Left lung (tissue), 10 donors: ENCODE results near the gene NR2F2. TPM values are rescaled to one million over a fixed set of nuclear protein-coding genes. Genes with fewer than 3 reads are reported as not detected.

Source experiments
- ATAC-seq: fragments of 200-7000 bp; cut with Tn5 transposase; one replicate; pipeline ENCODE4 v1.9.1; 2020; ENCODE audit warnings: moderate library complexity
- DNase-seq, 4 donors: peaks; one replicate each; pipeline ENCODE4 v3.0.0-alpha.2; 2013 to 2020
- H3K27ac ChIP-seq, 2 donors: fragments of 200-600 bp; sonication (generic) in 1 of 2; one replicate each; pipeline versions ENCODE4 v1.5.0 to v1.8.0; 2020 to 2021
- H3K27me3 ChIP-seq, 2 donors: fragments of 200-600 bp; sonication (generic) in 1 of 2; one replicate each; pipeline versions ENCODE4 v1.5.0 to v1.8.0; 2020 to 2021
- H3K36me3 ChIP-seq, 2 donors: fragments of 200-600 bp; sonication (generic) in 1 of 2; one replicate each; pipeline versions ENCODE4 v1.5.0 to v1.8.0; 2020 to 2021
- H3K4me1 ChIP-seq, 2 donors: fragments of 200-600 bp; one replicate each; pipeline ENCODE4 v1.8.0; 2021
- H3K4me3 ChIP-seq, 2 donors: fragments of 200-600 bp; sonication (generic) in 1 of 2; one replicate each; pipeline versions ENCODE4 v1.5.0 to v1.8.0; 2020 to 2021; ENCODE audit warnings: mild to moderate bottlenecking in 1 of 2
- H3K9me3 ChIP-seq, 2 donors: fragments of 200-600 bp; sonication (generic) in 1 of 2; one replicate each; pipeline versions ENCODE4 v1.5.0 to v1.8.0; 2020 to 2021
- intact Hi-C, 2 donors: fragments of 100-400 bp; cut with DNase I; formaldehyde crosslinking; loops; one replicate each; pipeline versions ENCODE4 v1.11.2 to v1.14.2; 2022
- polyA plus RNA-seq, 6 donors: library from polyadenylated mRNA; unstranded; fragments of 120-200 nt; gene quantifications; one replicate each; pipeline ENCODE4 v1.2.1, GENCODE V29; 2013; ENCODE audit not compliant: insufficient read length in 6 of 6
- total RNA-seq, 2 donors: library from RNA; stranded (reverse); fragmentation: NEBNext Ultra II Directional; extraction: Animal tissue kit (Norgen Biotek cat#: 25700); gene quantifications; one replicate each; pipeline ENCODE4 v1.2.1, GENCODE V29; 2021
- TF ChIP-seq, protein P1 (sequence below), 2 donors: fragments of 200-600 bp; sonication (generic) in 1 of 2; IDR thresholded peaks; one replicate each; pipeline versions ENCODE4 v1.5.0 to v1.8.0; 2021; ENCODE audit warnings: antibody characterized with exemption in 2 of 2
- donor health status: DM: no; HTN: yes; CAD: no.
- donor health status: DM: no; HTN: no; CAD: no.

Gene NR2F2
- total and polyA plus RNA-seq, 8 donors: 53.4 to 168 (median 149) TPM

DNA sequence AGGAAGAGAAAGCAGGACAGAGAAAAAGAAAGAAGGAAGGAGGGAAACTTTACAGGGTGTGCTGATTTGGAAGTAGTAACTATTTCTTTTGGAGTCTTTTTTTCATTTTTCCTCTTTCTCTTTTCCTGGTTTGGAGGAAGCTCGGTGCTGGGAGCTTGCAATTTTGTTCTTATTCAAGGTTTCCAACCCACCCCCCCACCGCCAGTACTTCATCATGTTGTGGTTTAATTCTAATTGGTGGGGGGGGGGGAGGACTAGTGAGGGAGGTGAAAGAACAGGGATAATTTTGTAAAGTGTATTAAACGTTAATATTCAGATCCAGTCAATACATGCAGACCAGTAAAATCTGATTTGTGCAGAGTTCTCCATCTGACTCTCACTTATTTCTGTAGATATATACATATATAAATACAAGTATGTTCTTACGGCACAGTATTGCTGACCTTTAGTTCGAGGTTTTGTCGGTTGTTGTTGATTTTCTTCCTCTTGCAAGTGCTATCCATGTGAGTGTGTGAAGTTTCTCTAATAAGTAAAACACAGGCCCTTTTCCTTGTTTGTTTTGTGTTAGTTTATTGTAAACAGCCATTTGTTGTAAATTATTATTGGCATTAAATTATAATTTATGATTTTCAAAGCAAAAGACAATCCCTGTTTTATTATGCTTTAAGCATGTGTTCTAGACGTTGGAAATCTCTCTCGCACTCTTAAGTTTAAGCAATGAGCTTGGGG lies 9.3 kb downstream of the NR2F2 start:
- ATAC-seq: no peak
- no peaks in the 10 kb centered on the region for H3K9me3 ChIP-seq
- DNase-seq: no peak
- TF ChIP-seq, protein P1, sequence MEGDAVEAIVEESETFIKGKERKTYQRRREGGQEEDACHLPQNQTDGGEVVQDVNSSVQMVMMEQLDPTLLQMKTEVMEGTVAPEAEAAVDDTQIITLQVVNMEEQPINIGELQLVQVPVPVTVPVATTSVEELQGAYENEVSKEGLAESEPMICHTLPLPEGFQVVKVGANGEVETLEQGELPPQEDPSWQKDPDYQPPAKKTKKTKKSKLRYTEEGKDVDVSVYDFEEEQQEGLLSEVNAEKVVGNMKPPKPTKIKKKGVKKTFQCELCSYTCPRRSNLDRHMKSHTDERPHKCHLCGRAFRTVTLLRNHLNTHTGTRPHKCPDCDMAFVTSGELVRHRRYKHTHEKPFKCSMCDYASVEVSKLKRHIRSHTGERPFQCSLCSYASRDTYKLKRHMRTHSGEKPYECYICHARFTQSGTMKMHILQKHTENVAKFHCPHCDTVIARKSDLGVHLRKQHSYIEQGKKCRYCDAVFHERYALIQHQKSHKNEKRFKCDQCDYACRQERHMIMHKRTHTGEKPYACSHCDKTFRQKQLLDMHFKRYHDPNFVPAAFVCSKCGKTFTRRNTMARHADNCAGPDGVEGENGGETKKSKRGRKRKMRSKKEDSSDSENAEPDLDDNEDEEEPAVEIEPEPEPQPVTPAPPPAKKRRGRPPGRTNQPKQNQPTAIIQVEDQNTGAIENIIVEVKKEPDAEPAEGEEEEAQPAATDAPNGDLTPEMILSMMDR (IDR thresholded peaks at IDR 0.05): no peak
- H3K4me1 ChIP-seq: peaks cover 0 to 8% of the 10 kb centered on the region in 2 donors
- H3K27ac ChIP-seq: peak overlapping the region; percentile 88
- intact Hi-C loops: no loop called here
- no peaks in the 10 kb centered on the region for H3K36me3 ChIP-seq
- peak overlapping the region; percentile 48 to 57 for H3K4me3 ChIP-seq
- peaks cover 0 to 98% of the 10 kb centered on the region in 2 donors for H3K27me3 ChIP-seq

DNA sequence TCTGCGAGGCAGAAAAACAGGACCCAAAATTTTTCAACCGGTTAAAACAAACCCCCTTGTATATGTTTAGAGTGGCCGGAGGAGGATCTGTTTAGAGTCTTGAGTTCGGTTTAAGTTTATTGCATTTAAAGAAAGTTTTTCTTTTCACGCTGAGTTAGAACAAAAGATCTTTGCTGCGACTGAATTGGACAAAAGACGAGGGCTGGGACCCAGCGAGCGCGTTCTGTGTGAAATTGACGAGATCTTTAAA lies 9.8 kb downstream of the NR2F2 start:
- DNase-seq (no peak), ATAC-seq (no peak)
- H3K9me3 ChIP-seq: no peaks in the 10 kb centered on the region
- H3K27me3 ChIP-seq: peaks cover 0 to 98% of the 10 kb centered on the region in 2 donors
- H3K4me3 ChIP-seq: peak overlapping the region; percentile 48 to 57
- H3K36me3 ChIP-seq: no peaks in the 10 kb centered on the region
- TF ChIP-seq, protein P1 (IDR thresholded peaks at IDR 0.05): no peak
- H3K4me1 ChIP-seq: peaks cover 0 to 8% of the 10 kb centered on the region in 2 donors
- intact Hi-C loops: no loop called here
- peak overlapping the region; percentile 88 for H3K27ac ChIP-seq

DNA sequence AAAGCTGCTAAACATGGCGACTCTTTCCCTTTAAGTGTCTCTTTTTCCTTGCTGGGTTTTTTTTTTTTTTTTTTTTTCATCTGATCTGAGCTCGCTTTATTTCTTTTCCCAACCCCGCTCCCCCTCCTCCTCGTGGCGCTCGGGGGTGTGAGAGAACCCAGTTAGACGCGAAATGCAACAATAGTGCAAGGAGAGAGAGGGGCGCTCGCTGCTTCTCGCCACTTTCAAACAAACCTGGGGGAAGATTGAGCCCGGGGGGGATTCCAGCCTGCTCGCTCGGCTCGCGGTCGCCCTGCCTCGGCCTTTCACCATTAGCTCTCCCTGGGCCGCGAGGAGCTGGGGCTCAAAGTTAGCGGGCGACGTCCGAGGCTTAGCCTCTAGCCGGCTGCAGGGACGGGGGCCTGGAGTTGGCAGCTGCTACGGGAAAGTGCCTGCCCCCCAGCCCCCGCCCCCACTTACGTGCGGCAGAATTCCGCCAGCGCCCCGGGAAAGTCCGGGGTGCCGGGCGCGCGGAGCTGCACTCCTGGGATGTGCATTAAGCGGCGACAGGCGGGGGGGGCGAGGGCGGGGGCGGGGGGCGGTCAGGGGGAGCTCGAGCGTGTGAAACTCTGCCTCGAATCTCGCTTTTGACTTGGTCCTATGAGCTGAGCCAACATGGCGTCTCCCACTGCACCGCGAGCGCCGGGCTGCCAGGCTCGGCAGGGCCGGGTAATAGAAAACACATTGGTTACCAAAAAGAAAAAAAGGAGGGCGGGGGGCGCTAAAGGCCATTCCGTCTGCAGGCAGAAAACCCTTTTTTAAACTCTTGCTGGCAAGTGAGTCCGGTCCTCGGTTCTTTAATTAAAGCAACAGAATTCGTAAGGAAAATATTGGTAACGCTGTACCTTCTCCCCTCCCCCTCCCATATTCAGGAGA lies 10.4 kb downstream of the NR2F2 start:
- DNase-seq (peak in 3 of 4 donors; percentile 40 to 80 (median 72)), ATAC-seq (peak; percentile 53)
- H3K4me1 ChIP-seq: peaks cover 0 to 8% of the 10 kb centered on the region in 2 donors
- no peaks in the 10 kb centered on the region for H3K9me3 ChIP-seq
- TF ChIP-seq, protein P1 (IDR thresholded peaks at IDR 0.05): no peak
- H3K27me3 ChIP-seq: peaks cover 0 to 98% of the 10 kb centered on the region in 2 donors
- intact Hi-C loops: no loop called here
- H3K36me3 ChIP-seq: no peaks in the 10 kb centered on the region
- peak overlapping the region; percentile 48 to 57 for H3K4me3 ChIP-seq
- H3K27ac ChIP-seq: peak overlapping the region; percentile 88

DNA sequence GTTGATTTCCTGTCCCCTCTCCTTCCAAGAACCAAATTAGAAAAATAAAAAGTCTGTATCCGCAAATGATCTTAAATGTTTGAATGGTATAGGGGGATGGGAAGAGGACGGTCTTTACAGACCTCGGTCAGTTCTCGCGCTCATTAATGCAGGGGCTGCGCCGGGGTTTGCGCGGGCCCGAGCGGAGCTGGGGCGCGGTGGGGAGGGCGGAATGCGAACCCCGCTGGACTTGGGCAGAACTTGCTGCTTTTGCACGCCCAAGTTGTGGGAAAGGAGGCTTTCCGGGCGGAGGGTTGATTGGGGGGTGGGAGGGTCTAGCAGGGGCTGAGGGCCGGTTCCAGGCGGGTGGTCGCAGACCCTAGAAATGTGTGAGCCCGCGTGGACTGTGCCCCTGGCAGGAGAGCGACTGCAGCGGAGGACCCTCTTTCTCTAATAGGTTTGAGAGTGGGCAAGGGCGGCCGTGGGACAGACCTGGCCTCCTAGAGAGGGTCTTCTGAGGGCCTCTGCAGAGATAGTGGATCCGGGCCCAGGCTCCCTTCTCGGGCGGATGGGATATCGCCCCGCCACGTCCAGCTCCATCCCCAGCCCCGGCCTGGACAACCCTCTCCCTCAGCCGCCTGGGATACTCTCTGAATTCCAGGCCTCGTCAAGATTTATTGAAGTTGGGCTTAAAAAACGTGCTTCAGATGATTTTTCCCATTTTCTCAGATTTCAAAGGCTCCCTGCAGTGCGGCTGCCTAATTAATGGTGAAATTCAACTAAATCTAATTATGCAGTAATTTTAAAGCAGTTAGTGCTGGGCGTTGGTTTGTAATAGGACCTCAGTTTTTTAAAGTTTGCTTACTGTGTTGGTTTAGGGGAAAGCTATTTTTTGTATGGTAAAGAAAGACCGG lies 11.3 kb downstream of the NR2F2 start:
- TF ChIP-seq, protein P1 (IDR thresholded peaks at IDR 0.05): no peak
- Histone ChIP-seq H3K4me1 (peaks cover 0 to 8% of the 10 kb centered on the region in 2 donors), H3K27ac (peak overlapping the region; percentile 88), H3K9me3 (no peaks in the 10 kb centered on the region), H3K27me3 (peaks cover 0 to 98% of the 10 kb centered on the region in 2 donors), H3K4me3 (peak overlapping the region; percentile 48 to 57), H3K36me3 (no peaks in the 10 kb centered on the region)
- peak; percentile 5 for ATAC-seq
- intact Hi-C loops: no loop called here
- no peak for DNase-seq
